HepG2 (cell line): ENCODE data around the gene MAPK6. TPM values are rescaled to one million over a fixed set of nuclear protein-coding genes. Genes with fewer than 3 reads are reported as not detected.

Experiments
- E2F2 ChIP-seq: sonication (generic); formaldehyde crosslinking; IDR thresholded peaks from 2 replicates; pipeline ENCODE4 v1.4.0; 2020; ENCODE audit warnings: missing genetic modification reagents, borderline replicate concordance
- IKZF4 ChIP-seq: sonication (generic); formaldehyde crosslinking; IDR thresholded peaks from 2 replicates; pipeline ENCODE4 v1.5.1; 2020; ENCODE audit warnings: borderline replicate concordance, mild to moderate bottlenecking, low read depth, missing genetic modification reagents; ENCODE audit errors: not compliant biosample characterization
- MTA3 ChIP-seq: sonication (generic); formaldehyde crosslinking; IDR thresholded peaks from 2 replicates; pipeline ENCODE4 v1.4.0; 2020; ENCODE audit warnings: missing genetic modification reagents
- MZF1 ChIP-seq: sonication (generic); formaldehyde crosslinking; IDR thresholded peaks from 2 replicates; pipeline ENCODE4 v1.8.1; 2023; ENCODE audit warnings: mild to moderate bottlenecking, missing genetic modification reagents, borderline replicate concordance
- NFRKB ChIP-seq: fragments of 450-650 bp; IDR thresholded peaks from 2 replicates; pipeline ENCODE4 v1.6.1; 2017
- RFX1 ChIP-seq: fragments of 450-650 bp; IDR thresholded peaks from 2 replicates; pipeline ENCODE4 v1.6.1; 2017
- SP140L ChIP-seq: sonication (generic); formaldehyde crosslinking; IDR thresholded peaks from 2 replicates; pipeline ENCODE4 v1.4.0; 2020; ENCODE audit warnings: missing genetic modification reagents, borderline replicate concordance
- SP5 ChIP-seq: IDR thresholded peaks from 2 replicates; pipeline ENCODE4 v1.6.1; 2016; ENCODE audit warnings: low read depth, borderline replicate concordance
- TGIF2 ChIP-seq: IDR thresholded peaks from 2 replicates; pipeline ENCODE4 v1.6.1; 2016; ENCODE audit warnings: control low read depth, missing compliant biosample characterization
- THRA ChIP-seq: sonication (generic); formaldehyde crosslinking; IDR thresholded peaks from 2 replicates; pipeline ENCODE4 v1.4.0; 2020; ENCODE audit warnings: missing genetic modification reagents, borderline replicate concordance
- TIGD3 ChIP-seq: sonication (generic); formaldehyde crosslinking; IDR thresholded peaks from 2 replicates; pipeline ENCODE4 v1.5.1; 2020; ENCODE audit warnings: mild to moderate bottlenecking, missing genetic modification reagents, borderline replicate concordance
- ZC3H4 ChIP-seq: sonication (generic); formaldehyde crosslinking; IDR thresholded peaks from 2 replicates; pipeline ENCODE4 v1.4.0; 2020; ENCODE audit warnings: missing genetic modification reagents, borderline replicate concordance
- ZFP36 ChIP-seq: fragments of 150-350 bp; IDR thresholded peaks from 2 replicates; pipeline ENCODE4 v1.6.1; 2018; ENCODE audit warnings: borderline replicate concordance, low read length, low read depth; ENCODE audit not compliant: partially characterized antibody
- ZFX ChIP-seq: sonication (generic); formaldehyde crosslinking; IDR thresholded peaks from 2 replicates; pipeline ENCODE4 v1.4.0; 2020; ENCODE audit warnings: mild to moderate bottlenecking, low read depth, missing genetic modification reagents, moderate library complexity
- ZNF496 ChIP-seq: sonication (generic); formaldehyde crosslinking; IDR thresholded peaks from 2 replicates; pipeline ENCODE4 v1.8.1; 2023; ENCODE audit warnings: mild to moderate bottlenecking, moderate library complexity, missing genetic modification reagents; ENCODE audit not compliant: insufficient replicate concordance
- ZNF510 ChIP-seq: sonication (generic); formaldehyde crosslinking; IDR thresholded peaks from 2 replicates; pipeline ENCODE4 v1.4.0; 2020; ENCODE audit warnings: low read depth, mild to moderate bottlenecking, missing genetic modification reagents
- ZNF607 ChIP-seq: sonication (generic); formaldehyde crosslinking; IDR thresholded peaks from 2 replicates; pipeline ENCODE4 v1.5.1; 2020; ENCODE audit warnings: missing genetic modification reagents, mild to moderate bottlenecking, borderline replicate concordance
- ZNF776 ChIP-seq: sonication (generic); formaldehyde crosslinking; IDR thresholded peaks from 2 replicates; pipeline ENCODE4 v1.4.0; 2020; ENCODE audit warnings: mild to moderate bottlenecking, missing genetic modification reagents
- polyA plus RNA-seq, 8 experiments: library from polyadenylated mRNA; depleted of rRNA in 3 of 8; stranded (reverse) in 7 of 8; unstranded in 1 of 8; fragments of >200 nt; fragmentation: Illumina TruSeq in 4 of 8; extraction: Trizol in 4 of 8; gene quantifications; 2 replicates each; pipeline versions ENCODE4 v1.2.1 to v1.2.3, GENCODE V29; 2011 to 2016; ENCODE audit warnings: low read depth in 4 of 8, missing spikeins in 1 of 8, mixed read lengths in 1 of 8; ENCODE audit not compliant: insufficient read depth in 1 of 8
- total RNA-seq, 5 experiments: library from RNA; depleted of rRNA; stranded (reverse); fragments of >200 nt; fragmentation: Illumina TruSeq; extraction: Trizol; gene quantifications; 2 replicates each; pipeline ENCODE4 v1.2.3, GENCODE V29; 2016; ENCODE audit warnings: low read depth in 1 of 5
- TF ChIP-seq, protein P1 (sequence below): sonication (generic); formaldehyde crosslinking; conservative IDR thresholded peaks from 2 replicates; pipeline ENCODE4 v1.4.0; 2020; ENCODE audit warnings: mild to moderate bottlenecking, missing genetic modification reagents, moderate library complexity

MAPK6 gene
- total and polyA plus RNA-seq, 2 of the 13 experiments (the other 11 are each of a cell fraction or from before 2014, with no cell fraction given), result 89.5 to 99.7 TPM

GRCh38 chr15:52018693-52019393 is at the start of gene MAPK6 (continued):
- TF ChIP-seq RFX1 (no peak), TIGD3 (no peak), NFRKB (no peak), SP5 (CRISPR knock-in tag) (peak; percentile 50), THRA (CRISPR knock-in tag) (no peak), IKZF4 (peak; percentile 52), ZNF776 (CRISPR knock-in tag) (peak; percentile 96), E2F2 (CRISPR knock-in tag) (no peak), ZNF496 (CRISPR knock-in tag) (no peak), ZFX (peak; percentile 66), ZC3H4 (peak; percentile 85; the same call in 1 of the 2 replicates), TGIF2 (peak; percentile 76; the same call in 1 of the 2 replicates), ZNF510 (CRISPR knock-in tag) (0 out of 2 replicates have a peak, but pooled peaks have one; percentile 57), ZFP36 (no peak), MZF1 (no peak), SP140L (CRISPR knock-in tag) (no peak), ZNF607 (CRISPR knock-in tag) (peak; percentile 98), MTA3 (CRISPR knock-in tag) (no peak)
- TF ChIP-seq, protein P1, sequence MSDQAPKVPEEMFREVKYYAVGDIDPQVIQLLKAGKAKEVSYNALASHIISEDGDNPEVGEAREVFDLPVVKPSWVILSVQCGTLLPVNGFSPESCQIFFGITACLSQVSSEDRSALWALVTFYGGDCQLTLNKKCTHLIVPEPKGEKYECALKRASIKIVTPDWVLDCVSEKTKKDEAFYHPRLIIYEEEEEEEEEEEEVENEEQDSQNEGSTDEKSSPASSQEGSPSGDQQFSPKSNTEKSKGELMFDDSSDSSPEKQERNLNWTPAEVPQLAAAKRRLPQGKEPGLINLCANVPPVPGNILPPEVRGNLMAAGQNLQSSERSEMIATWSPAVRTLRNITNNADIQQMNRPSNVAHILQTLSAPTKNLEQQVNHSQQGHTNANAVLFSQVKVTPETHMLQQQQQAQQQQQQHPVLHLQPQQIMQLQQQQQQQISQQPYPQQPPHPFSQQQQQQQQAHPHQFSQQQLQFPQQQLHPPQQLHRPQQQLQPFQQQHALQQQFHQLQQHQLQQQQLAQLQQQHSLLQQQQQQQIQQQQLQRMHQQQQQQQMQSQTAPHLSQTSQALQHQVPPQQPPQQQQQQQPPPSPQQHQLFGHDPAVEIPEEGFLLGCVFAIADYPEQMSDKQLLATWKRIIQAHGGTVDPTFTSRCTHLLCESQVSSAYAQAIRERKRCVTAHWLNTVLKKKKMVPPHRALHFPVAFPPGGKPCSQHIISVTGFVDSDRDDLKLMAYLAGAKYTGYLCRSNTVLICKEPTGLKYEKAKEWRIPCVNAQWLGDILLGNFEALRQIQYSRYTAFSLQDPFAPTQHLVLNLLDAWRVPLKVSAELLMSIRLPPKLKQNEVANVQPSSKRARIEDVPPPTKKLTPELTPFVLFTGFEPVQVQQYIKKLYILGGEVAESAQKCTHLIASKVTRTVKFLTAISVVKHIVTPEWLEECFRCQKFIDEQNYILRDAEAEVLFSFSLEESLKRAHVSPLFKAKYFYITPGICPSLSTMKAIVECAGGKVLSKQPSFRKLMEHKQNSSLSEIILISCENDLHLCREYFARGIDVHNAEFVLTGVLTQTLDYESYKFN (CRISPR knock-in tag), result peak; percentile 65
